ENCODE results near the gene FAM171A1. TPM values are rescaled to one million over a fixed set of nuclear protein-coding genes. Genes with fewer than 3 reads are reported as not detected.

FAM171A1 gene
- total and polyA plus RNA-seq, 2 of the 13 experiments (the other 11 are each of a cell fraction or from before 2014, with no cell fraction given), result 21.5 to 34.7 TPM

DNA sequence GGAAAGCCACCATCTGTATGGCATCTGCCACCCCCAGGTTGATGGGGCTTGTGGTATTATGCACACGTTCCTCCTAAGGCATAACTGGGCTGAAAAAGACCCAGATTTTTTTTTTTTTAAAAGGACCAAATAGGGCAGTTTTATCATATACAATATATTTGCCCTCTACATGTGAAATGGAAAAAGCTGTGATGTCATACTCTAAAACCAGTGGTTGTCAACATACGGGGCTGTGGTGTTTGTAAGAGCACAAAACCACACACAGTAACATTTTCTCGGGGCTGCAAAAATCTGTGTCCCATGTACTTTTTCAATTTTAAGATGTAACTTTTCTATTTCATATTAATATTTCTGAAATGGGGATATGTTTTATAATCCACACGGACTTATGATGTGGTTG lies 34.9 kb downstream of the FAM171A1 start (continued):
- TF ChIP-seq ZFAT (CRISPR knock-in tag; conservative IDR thresholded peaks at IDR 0.05), result no peak
- TF ChIP-seq RFX3 (CRISPR knock-in tag; IDR thresholded peaks at IDR 0.05), result no peak

GRCh38 chr10:15335508-15335907 lies 35.6 kb downstream of the FAM171A1 start:
- in situ Hi-C loops (cut with HindIII; ENCODE audit: extremely low pct_ligation_motif_present, low pct_unique_long_range_greater_than_20kb) (no loop called here), intact Hi-C loops (cut with micrococcal nuclease; ENCODE audit: unreplicated experiment) (no loop called here)
- Histone ChIP-seq H3K27ac (ENCODE audit: extremely low read length, insufficient read depth, low read length) (peak overlapping the region; percentile 96), H3K79me2 (ENCODE audit: insufficient read depth, low read length) (peaks cover 67% of the 10 kb centered on the region), H3K9ac (ENCODE audit: insufficient read depth, low read depth, low read length) (peak overlapping the region; percentile 33), H3K36me3 (replicated peaks in 1 of 2; ENCODE audit: control insufficient read depth in 1 of 2, insufficient read depth in 2 of 2, low read length in 2 of 2) (peaks cover 0 to 1% of the 10 kb centered on the region in 2 experiments; a peak in 2 of 5 replicates), H3K4me2 (ENCODE audit: low read depth, low read length) (peak overlapping the region; percentile 65; the same call in 1 of the 2 replicates), H2AFZ (ENCODE audit: low read length) (no peak overlapping the region), H3K4me3 (replicated peaks in 1 of 3; ENCODE audit: insufficient read depth in 1 of 3, low read depth in 2 of 3, low read length in 3 of 3) (no peak overlapping the region), H3K27me3 (ENCODE audit: control insufficient read depth in 1 of 2, insufficient read depth in 2 of 2, low read length in 2 of 2) (no peaks in the 10 kb centered on the region), H3K4me1 (ENCODE audit: insufficient read depth, low read length) (peaks cover 88% of the 10 kb centered on the region), H3K9me3 (ENCODE audit: low read length) (no peaks in the 10 kb centered on the region), H4K20me1 (ENCODE audit: insufficient read depth, low read length) (no peaks in the 10 kb centered on the region)
- ChIA-PET CTCF (ENCODE audit: low intra/inter-chr PET ratio, low total read pairs) (no interaction called here), POLR2A (interaction anchor here (1.3 to 3.3 kb wide), 3 partner anchors 8 to 33 kb away, joined by 3 to 30 read pairs (median 10); no protein-coding TSS in a partner anchor)
- BruUV-seq (replicated peaks), result no TSS peak
- no peak for TF ChIP-seq ZNF160 (CRISPR knock-in tag; IDR thresholded peaks at IDR 0.05)
- no peak for TF ChIP-seq ZNF510 (CRISPR knock-in tag; IDR thresholded peaks at IDR 0.05; ENCODE audit: low read depth)
- TF ChIP-seq SALL1 (CRISPR knock-in tag; IDR thresholded peaks at IDR 0.05), result no peak
- TF ChIP-seq SAP130 (CRISPR knock-in tag; IDR thresholded peaks at IDR 0.05; ENCODE audit: low read depth), result 0 out of 2 replicates have a peak, but pooled peaks have one; percentile 25
- 0 out of 2 replicates have a peak, but pooled peaks have one; percentile 8 for TF ChIP-seq THAP11 (CRISPR knock-in tag; IDR thresholded peaks at IDR 0.05)
- no peak for TF ChIP-seq TMF1 (CRISPR knock-in tag; IDR thresholded peaks at IDR 0.05; ENCODE audit: low read depth)
- TF ChIP-seq NR2F1 (CRISPR knock-in tag; IDR thresholded peaks at IDR 0.05), result no peak
- DNase-seq (ENCODE audit: low spot score) (peak; percentile 34), ATAC-seq (no peak), FAIRE-seq (peak; percentile 57)
- 20% methylated on average over 2 of the region's 2 CpGs for WGBS (ENCODE audit: low lambda C conversion rate)
